Left cardiac atrium (tissue), 4 donors: ENCODE results near the gene ARGLU1. TPM values are rescaled to one million over a fixed set of nuclear protein-coding genes. Genes with fewer than 3 reads are reported as not detected.

Experiments used
- ATAC-seq, 2 donors: fragments of 200-7000 bp; cut with Tn5 transposase; one replicate each; pipeline ENCODE4 v1.9.1; 2020; ENCODE audit warnings: mild to moderate bottlenecking in 2 of 2, moderate library complexity in 2 of 2
- DNase-seq: peaks from one replicate; pipeline ENCODE4 v3.0.0-alpha.2; 2020
- intact Hi-C, 2 donors: fragments of 100-400 bp; cut with DNase I; formaldehyde crosslinking; loops; one replicate each; pipeline versions ENCODE4 v1.14.1 to v1.15.1; 2022 to 2023
- total RNA-seq, 2 donors: library from RNA; stranded (reverse); fragmentation: NEBNext Ultra II Directional; extraction: Animal tissue kit (Norgen Biotek cat#: 25700); gene quantifications; one replicate each; pipeline ENCODE4 v1.2.1, GENCODE V29; 2021
- donor health status: DM: no; HTN: yes; CAD: no.
- donor health status: DM: no; HTN: yes; CAD: no; lungs with severe emphysema.
- donor health status: DM: yes; HTN: yes; CAD: no.
- donor health status: Dilated cardiomyopathy.

The ARGLU1 gene
- total RNA-seq, 2 donors from 2014 or later: 35.4 to 39.0 TPM

GRCh38 chr13:106591299-106591698 is 23.4 kb upstream of the ARGLU1 start:
- DNase-seq (no peak), ATAC-seq (no peak)
- intact Hi-C loops: no loop called here

DNA sequence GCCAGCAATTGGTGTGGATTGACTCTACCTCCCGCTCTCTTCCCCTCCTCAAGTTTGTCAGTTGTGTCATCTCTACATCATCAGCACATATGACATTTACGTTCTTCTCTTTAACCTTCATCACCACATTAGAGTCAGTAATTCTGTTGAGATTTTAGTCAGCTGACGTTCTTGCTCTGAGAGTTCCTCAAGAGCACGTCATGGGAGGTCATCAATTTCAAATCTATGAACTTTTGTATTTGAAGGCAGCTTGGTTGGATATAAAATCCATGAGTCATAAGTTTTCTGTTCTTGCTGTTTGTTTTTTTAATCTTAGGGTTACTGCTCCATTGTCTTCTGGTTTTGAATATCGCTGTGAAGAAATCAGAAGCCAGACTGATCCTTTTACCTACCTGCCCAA is 21.8 kb upstream of the ARGLU1 start:
- ATAC-seq (no peak), DNase-seq (no peak)
- intact Hi-C loops: no loop called here

- DNase-seq: no peak
- ATAC-seq: peak in 1 of 2 donors; percentile 50
- intact Hi-C loops: no loop called here
These were observed 20.4 kb upstream of the ARGLU1 start for GRCh38 chr13:106588367-106588766.

GRCh38 chr13:106587787-106588186 is 19.9 kb upstream of the ARGLU1 start:
- intact Hi-C loops: no loop called here
- ATAC-seq (no peak), DNase-seq (no peak)

- intact Hi-C loops: no loop called here
- DNase-seq: no peak
- no peak for ATAC-seq
These were observed 18.8 kb upstream of the ARGLU1 start for GRCh38 chr13:106586648-106587166.

DNA sequence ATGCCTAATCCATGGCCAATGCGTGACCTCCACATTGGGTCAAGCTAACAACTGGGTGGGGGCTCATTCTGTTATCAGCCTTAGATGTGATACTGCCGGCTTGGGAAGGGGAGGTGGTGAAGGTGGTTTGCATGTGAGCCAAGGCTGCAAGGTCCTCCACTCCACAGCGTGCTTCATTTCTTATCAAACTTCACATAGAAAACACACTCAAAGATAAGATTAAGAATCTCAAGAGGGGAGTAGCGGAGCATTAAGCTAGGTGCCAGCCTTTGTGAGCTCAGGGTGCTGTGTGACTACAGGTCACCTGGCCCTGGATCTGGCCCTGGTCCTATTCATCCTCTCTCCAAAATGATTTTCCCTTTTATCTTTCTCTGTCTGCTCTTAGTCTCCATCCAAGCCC is 13.3 kb upstream of the ARGLU1 start:
- ATAC-seq (no peak), DNase-seq (no peak)
- intact Hi-C loops: no loop called here

GRCh38 chr13:106575896-106576295 is 8.0 kb upstream of the ARGLU1 start:
- intact Hi-C loops: no loop called here
- DNase-seq (no peak), ATAC-seq (no peak)

GRCh38 chr13:106573868-106574267 is 5.9 kb upstream of the ARGLU1 start:
- intact Hi-C loops: no loop called here
- DNase-seq (peak; percentile 40), ATAC-seq (peak; percentile 31 to 60)

DNA sequence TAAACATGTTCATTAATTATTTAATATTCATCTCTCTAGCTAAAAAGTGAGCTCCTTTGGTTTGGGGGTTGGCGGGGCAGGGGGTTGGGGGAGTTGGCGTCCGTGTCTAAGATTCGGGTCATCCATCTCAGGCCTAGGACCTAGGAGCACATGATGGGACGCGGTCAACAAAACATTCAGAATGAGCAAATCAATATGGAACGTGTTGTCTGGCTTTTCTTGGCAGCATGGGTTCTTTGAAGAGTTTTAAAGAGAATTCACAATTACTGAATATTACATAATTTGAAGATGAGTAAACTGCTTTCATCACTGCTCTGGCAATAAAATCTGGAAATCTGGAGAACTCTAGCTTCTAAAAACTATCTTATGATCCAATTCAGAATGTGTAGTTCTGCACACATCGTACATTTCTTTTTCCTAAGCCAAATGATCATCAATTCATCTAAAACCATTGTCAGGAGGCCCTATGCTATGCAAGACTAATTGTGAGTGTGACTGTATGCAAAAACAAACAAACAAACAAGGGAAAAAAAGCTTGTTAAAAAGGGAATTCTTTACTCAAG is 5.4 kb upstream of the ARGLU1 start:
- ATAC-seq (peak; percentile 32 to 37), DNase-seq (no peak)
- intact Hi-C loops: no loop called here

GRCh38 chr13:106570299-106570852 is 2.4 kb upstream of the ARGLU1 start:
- intact Hi-C loops: no loop called here
- ATAC-seq (peak in 1 of 2 donors; percentile 71), DNase-seq (peak; percentile 90)

GRCh38 chr13:106569233-106570095 is 1.5 kb upstream of the ARGLU1 start:
- DNase-seq (no peak), ATAC-seq (no peak)
- intact Hi-C loops: no loop called here

GRCh38 chr13:106568299-106569003 is 514 bp upstream of the ARGLU1 start:
- DNase-seq (no peak), ATAC-seq (no peak)
- intact Hi-C loops: no loop called here

DNA sequence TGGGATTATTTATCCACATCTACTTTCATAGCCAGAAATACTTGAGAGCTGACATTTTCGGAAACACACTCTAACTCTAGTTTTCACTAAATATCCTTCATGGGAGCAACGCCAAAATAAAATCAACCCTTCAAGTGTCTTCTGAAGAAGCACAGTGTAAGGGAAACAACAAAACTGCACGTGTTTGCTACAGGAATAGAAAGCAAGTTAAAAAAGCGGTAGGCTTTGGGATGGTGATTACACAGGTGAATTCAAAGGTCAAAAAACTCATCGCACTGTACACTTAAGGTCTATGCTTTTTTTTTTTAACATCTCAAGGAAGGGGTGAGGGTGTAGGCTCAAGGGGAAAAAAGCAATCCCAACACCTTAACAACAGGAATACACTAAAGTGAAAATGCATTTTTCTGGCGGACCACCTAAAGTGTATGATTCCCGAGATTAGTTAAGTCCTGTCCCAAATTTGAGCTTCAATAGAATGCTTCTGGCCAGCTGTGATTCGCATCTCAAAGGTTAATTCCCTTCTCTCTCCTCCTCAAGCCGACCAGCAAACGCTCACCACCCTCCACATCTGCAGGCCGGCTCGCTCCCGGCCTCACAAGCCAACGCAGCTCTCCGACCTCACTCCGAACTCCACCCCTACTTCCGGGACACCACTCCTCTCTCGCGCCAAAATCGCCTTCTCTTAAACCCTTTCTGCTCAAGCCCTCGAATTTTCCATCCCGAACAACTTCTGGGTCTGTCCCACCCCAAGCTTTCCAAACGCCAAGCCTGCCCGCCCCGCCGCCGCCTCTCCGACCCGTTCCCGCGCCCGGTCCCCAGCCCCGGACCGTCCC is 1.1 kb downstream of the ARGLU1 start:
- DNase-seq (peak; percentile 81), ATAC-seq (peak; percentile 72 to 78)
- intact Hi-C loops: no loop called here

DNA sequence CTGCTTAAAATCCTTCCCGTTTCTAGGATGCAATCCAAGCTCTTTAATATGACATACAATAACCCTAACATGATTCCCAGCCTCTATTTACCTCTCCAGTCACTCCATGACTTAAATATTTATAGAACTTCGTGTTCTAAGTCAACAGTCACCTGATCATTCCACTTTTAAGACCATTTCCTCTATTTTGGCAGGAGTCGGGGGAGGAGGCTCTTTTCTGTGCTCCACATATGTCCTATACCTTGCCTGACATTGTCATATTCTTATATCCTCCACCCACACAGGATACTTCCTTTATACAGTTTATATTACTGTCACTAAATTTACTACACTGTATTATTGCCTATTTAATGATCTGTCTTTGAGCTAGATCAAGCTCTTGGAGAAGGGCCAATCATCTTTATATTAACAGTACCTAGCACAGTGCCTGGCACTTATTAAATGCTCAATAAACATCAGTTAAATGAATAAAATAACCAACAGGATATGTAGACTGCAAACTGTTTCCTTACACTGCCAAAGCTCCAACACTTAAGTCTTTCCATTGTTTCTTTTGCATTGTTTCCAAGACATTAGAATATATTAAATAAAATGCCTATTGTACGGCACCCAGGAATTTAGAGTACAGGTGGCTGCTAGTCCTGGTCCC is 2.7 kb downstream of the ARGLU1 start:
- intact Hi-C loops: no loop called here
- no peak for DNase-seq
- ATAC-seq: no peak

DNA sequence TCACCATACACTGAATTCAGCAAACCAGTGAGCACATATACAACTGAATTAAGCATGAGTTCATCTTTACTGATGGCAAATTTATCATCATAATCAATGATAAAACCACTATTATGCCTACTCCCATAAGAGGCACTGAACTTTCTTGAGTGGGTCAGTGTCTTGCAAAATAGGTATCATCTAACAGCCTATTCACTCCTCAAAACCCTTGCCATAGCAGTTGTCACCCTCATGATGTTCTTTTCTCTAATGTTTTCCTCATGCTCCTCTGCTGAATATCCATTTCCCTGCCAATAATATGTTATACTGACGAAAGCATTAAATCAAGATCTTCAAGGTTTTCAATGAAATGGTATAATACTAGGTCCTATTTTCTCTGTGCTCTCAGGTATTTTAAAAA is 5.6 kb downstream of the ARGLU1 start:
- no peak for DNase-seq
- ATAC-seq: no peak
- intact Hi-C loops: no loop called here

- DNase-seq: peak; percentile 51
- intact Hi-C loops: no loop called here
These were observed 6.3 kb downstream of the ARGLU1 start for GRCh38 chr13:106561551-106562170.

DNA sequence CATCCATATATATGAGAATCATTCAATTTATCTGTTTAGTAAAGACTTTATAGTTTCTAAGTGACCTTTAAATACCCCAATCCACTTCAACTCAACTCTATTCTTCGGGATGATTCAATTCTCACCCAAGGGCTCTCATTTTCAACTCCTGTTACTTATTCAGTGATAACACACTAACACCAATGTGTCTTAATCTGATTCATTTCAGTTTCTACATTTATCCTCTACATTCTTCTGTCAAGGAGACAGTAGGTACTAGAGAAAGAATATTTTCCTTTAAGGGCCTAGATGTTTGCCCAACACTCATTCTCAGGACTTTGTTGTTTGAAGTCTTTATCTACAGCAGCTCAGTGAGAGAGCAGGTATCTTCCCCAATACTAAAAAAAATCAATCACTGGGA is 7.1 kb downstream of the ARGLU1 start:
- DNase-seq (no peak), ATAC-seq (peak in 1 of 2 donors; percentile 17)
- intact Hi-C loops: no loop called here

More at GRCh38 chr13:106561551-106562170, 6.3 kb downstream of the ARGLU1 start:
- ATAC-seq: peak; percentile 70 to 81

GRCh38 chr13:106558527-106558926 is 9.4 kb downstream of the ARGLU1 start:
- ATAC-seq (no peak), DNase-seq (no peak)
- intact Hi-C loops: no loop called here
